GM06990 (cell line): Measurements from ENCODE around the gene OR5H2.

Experiments used
- DNase-seq: peaks from one replicate; pipeline ENCODE4 v3.0.0-alpha.2; 2011; ENCODE audit not compliant: insufficient read length; ENCODE audit errors: extremely low read depth
- H3K27me3 ChIP-seq: replicated peaks from 2 replicates; pipeline ENCODE4 v1.6.0; 2011; ENCODE audit warnings: low read length; ENCODE audit not compliant: control insufficient read depth, insufficient read depth
- H3K36me3 ChIP-seq: 2 replicates; pipeline ENCODE4 v1.5.1; 2011; ENCODE audit warnings: low read length; ENCODE audit not compliant: control insufficient read depth, insufficient read depth
- H3K4me3 ChIP-seq: replicated peaks from 2 replicates; pipeline ENCODE4 v1.5.1; 2011; ENCODE audit warnings: low read depth, mild to moderate bottlenecking, control low read depth, low read length
- CTCF ChIP-seq: IDR thresholded peaks from 2 replicates; pipeline ENCODE4 v1.5.1; 2011; ENCODE audit warnings: low read length, control low read depth, mild to moderate bottlenecking, inconsistent platforms; ENCODE audit not compliant: insufficient read depth, poor library complexity, severe bottlenecking

Gene OR5H2

GRCh38 chr3:98259707-98260106, 22.6 kb upstream of the OR5H2 start:
- Histone ChIP-seq H3K36me3 (no peaks in the 10 kb centered on the region), H3K27me3 (no peaks in the 10 kb centered on the region), H3K4me3 (no peak overlapping the region)
- peak; percentile 39 for TF ChIP-seq CTCF
- DNase-seq, result no peak

- Histone ChIP-seq H3K27me3 (no peaks in the 10 kb centered on the region), H3K36me3 (no peaks in the 10 kb centered on the region), H3K4me3 (no peak overlapping the region)
- no peak for DNase-seq
- TF ChIP-seq CTCF, result no peak
These were observed 20.3 kb upstream of the OR5H2 start for GRCh38 chr3:98262046-98262445.

- TF ChIP-seq CTCF, result no peak
- no peaks in the 10 kb centered on the region for H3K27me3 ChIP-seq
- DNase-seq, result no peak
- no peak within 1 kb of the TSS for H3K4me3 ChIP-seq
- no peaks in the 10 kb centered on the region for H3K36me3 ChIP-seq
These were observed 18.4 kb upstream of the OR5H2 start, which contains the start of gene OR5H6 for GRCh38 chr3:98263944-98264343. Gene OR5H6 (plus strand): TSS chr3:98264244. CDS start chr3:98264333, 89 bp downstream.

GRCh38 chr3:98269846-98270245, 12.5 kb upstream of the OR5H2 start:
- no peak overlapping the region for H3K4me3 ChIP-seq
- no peak for DNase-seq
- H3K36me3 ChIP-seq, result peaks cover 1% of the 10 kb centered on the region; the same call in 1 of the 2 replicates
- no peak for TF ChIP-seq CTCF
- no peaks in the 10 kb centered on the region for H3K27me3 ChIP-seq

GRCh38 chr3:98272126-98272525, 10.2 kb upstream of the OR5H2 start:
- no peak for TF ChIP-seq CTCF
- DNase-seq, result no peak
- Histone ChIP-seq H3K36me3 (peaks cover 1% of the 10 kb centered on the region; the same call in 1 of the 2 replicates), H3K27me3 (no peaks in the 10 kb centered on the region), H3K4me3 (no peak overlapping the region)

- no peak for TF ChIP-seq CTCF
- Histone ChIP-seq H3K4me3 (no peak overlapping the region), H3K36me3 (peaks cover 1% of the 10 kb centered on the region; the same call in 1 of the 2 replicates), H3K27me3 (no peaks in the 10 kb centered on the region)
- DNase-seq, result no peak
These were observed 7.4 kb upstream of the OR5H2 start for GRCh38 chr3:98274914-98275313.
